Fibroblast of lung (primary cell): ENCODE data around the gene SLC2A1. TPM values are rescaled to one million over a fixed set of nuclear protein-coding genes. Genes with fewer than 3 reads are reported as not detected.

ENCODE experiments used
- DNase-seq, 2 donors: peaks; one replicate each; pipeline versions ENCODE4 v3.0.0 to v3.0.0-alpha.2; 2010; ENCODE audit warnings: low read depth in 2 of 2
- H2AFZ ChIP-seq: 2 replicates; pipeline ENCODE4 v1.5.1; 2012; ENCODE audit warnings: low read length, control low read depth, inconsistent platforms
- H3K27ac ChIP-seq: 2 replicates; pipeline ENCODE4 v1.5.1; 2011; ENCODE audit warnings: low read length, control low read depth; ENCODE audit not compliant: insufficient read depth
- H3K27me3 ChIP-seq: 2 replicates; pipeline ENCODE4 v1.5.1; 2011; ENCODE audit warnings: mild to moderate bottlenecking, low read length; ENCODE audit not compliant: control insufficient read depth, insufficient read depth
- H3K36me3 ChIP-seq: 2 replicates; pipeline ENCODE4 v1.5.1; 2011; ENCODE audit warnings: low read length; ENCODE audit not compliant: control insufficient read depth, insufficient read depth
- H3K4me1 ChIP-seq: 2 replicates; pipeline ENCODE4 v1.5.1; 2011; ENCODE audit warnings: low read length; ENCODE audit not compliant: control insufficient read depth, insufficient read depth; ENCODE audit errors: extremely low read depth
- H3K4me2 ChIP-seq: 2 replicates; pipeline ENCODE4 v1.5.1; 2011; ENCODE audit warnings: low read length, control low read depth; ENCODE audit not compliant: insufficient read depth; ENCODE audit errors: extremely low read depth
- H3K4me3 ChIP-seq, 4 experiments: fragments of 200-600 bp in 1 of 4; sonication (generic) in 1 of 4; replicated peaks in 1 of 4; 2 replicates each; pipeline ENCODE4 v1.5.1; 2011 to 2016; ENCODE audit warnings: low read length in 4 of 4, low read depth in 3 of 4, mild to moderate bottlenecking in 3 of 4, control low read depth in 2 of 4, inconsistent platforms in 1 of 4, mixed read lengths in 1 of 4; ENCODE audit not compliant: insufficient read depth in 1 of 4; ENCODE audit errors: control extremely low read depth in 1 of 4
- H3K79me2 ChIP-seq: 2 replicates; pipeline ENCODE4 v1.5.1; 2012; ENCODE audit warnings: mild to moderate bottlenecking, low read length, inconsistent platforms; ENCODE audit not compliant: control insufficient read depth, insufficient read depth
- H3K9ac ChIP-seq: 2 replicates; pipeline ENCODE4 v1.5.1; 2011; ENCODE audit warnings: mild to moderate bottlenecking, low read length, control low read depth; ENCODE audit not compliant: insufficient read depth
- H3K9me3 ChIP-seq: 2 replicates; pipeline ENCODE4 v1.5.1; 2012; ENCODE audit warnings: low read depth, low read length; ENCODE audit not compliant: control insufficient read depth, insufficient read depth
- H4K20me1 ChIP-seq: 2 replicates; pipeline ENCODE4 v1.5.1; 2011; ENCODE audit warnings: low read length; ENCODE audit not compliant: control insufficient read depth, insufficient read depth; ENCODE audit errors: extremely low read depth
- CTCF ChIP-seq, 2 donors: IDR thresholded peaks in 1 of 2; conservative IDR thresholded peaks in 1 of 2; 1 replicate in 1 of 2; 2 replicates in 1 of 2; pipeline ENCODE4 v1.5.1; 2011 to 2012; ENCODE audit warnings: low read length in 2 of 2, control low read depth in 1 of 2, inconsistent platforms in 1 of 2, low read depth in 1 of 2, mild to moderate bottlenecking in 1 of 2
- EZH2 ChIP-seq: IDR thresholded peaks from 2 replicates; pipeline ENCODE4 v1.5.1; 2012; ENCODE audit warnings: low read length, control low read depth, mild to moderate bottlenecking; ENCODE audit errors: missing control alignments
- polyA plus RNA-seq, 2 donors: library from polyadenylated mRNA; depleted of rRNA in 1 of 2; stranded (reverse) in 1 of 2; unstranded in 1 of 2; fragments of >200 nt; gene quantifications; 2 replicates each; pipeline ENCODE4 v1.2.1, GENCODE V29; 2011 to 2012; ENCODE audit warnings: missing spikeins in 1 of 2
- total RNA-seq: library from RNA; depleted of rRNA; stranded (reverse); fragments of >200 nt; gene quantifications from 2 replicates; pipeline ENCODE4 v1.2.1, GENCODE V29; 2014

The SLC2A1 gene
- total and polyA plus RNA-seq, 2 donors (not counting 1 experiment from before 2014, with no cell fraction given): 29.9 to 56.5 TPM

DNA sequence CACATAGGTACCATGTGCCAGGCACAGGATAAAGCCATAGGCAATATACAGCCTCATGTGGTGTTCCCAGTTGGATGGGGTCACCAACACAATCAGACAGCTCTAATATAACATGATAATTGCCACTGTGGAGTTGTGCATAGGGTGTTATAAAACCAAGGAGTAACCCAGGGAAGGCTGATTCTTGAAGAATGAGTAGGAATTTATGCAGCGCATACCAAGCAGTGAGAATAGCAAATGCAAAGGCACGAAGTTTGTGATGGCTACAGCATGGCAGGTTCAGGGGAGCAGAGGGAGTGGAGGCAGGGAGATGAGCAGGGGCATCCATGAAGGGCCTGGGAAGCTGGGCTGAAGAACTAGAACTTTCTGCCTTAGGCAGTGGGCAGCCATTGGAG lies 20.4 kb upstream of the SLC2A1 start:
- Histone ChIP-seq H2AFZ (no peak overlapping the region), H3K9ac (no peak overlapping the region), H3K27me3 (no peaks in the 10 kb centered on the region), H3K79me2 (no peaks in the 10 kb centered on the region), H3K4me3 (no peak overlapping the region), H3K4me1 (no peaks in the 10 kb centered on the region), H4K20me1 (no peaks in the 10 kb centered on the region), H3K36me3 (no peaks in the 10 kb centered on the region), H3K27ac (no peak overlapping the region), H3K4me2 (no peak overlapping the region), H3K9me3 (no peaks in the 10 kb centered on the region)
- TF ChIP-seq CTCF (conservative IDR thresholded peaks at IDR 0.05 in 1 of 2, IDR thresholded peaks at IDR 0.05 in 1 of 2; ENCODE audit: low read depth in 1 of 2, low read length in 2 of 2) (no peak), EZH2 (no peak)
- DNase-seq: no peak

DNA sequence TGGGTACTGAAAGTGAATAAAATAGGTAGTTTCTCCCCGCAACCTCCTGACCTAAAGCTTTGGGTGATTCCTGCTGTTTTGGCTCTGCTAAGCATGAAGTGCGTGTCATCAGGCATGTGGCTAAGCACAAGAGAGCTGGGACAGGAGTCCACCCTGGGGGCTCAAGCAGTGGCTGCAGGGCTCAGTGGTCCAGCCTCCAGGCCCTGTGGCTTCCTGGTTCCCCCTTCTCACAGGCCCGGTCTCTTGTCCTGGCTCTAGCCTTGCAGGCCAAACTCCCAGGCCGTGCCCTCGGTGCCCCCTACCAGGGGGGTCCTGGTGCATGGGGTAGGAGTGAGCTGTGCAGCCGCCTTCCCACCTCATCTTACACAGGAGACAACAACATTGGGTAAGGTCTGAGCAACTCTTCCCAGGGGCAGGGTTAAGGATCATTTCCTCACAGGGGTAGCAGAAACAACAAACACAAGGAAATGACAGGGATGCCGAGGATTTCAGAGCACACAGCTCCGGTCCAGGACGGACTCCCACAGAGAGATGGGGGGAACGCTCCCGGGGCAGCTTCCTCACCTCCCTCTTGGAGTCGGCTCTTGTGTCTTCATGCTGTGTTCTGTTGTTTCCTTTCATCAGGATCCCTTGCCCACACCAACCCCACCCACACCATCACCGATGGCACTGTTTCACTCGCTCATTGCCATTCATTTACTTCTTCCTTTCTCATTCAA lies 19.8 kb upstream of the SLC2A1 start:
- H3K4me3 ChIP-seq: no peak overlapping the region
- H3K79me2 ChIP-seq: no peaks in the 10 kb centered on the region
- H2AFZ ChIP-seq: no peak overlapping the region
- H3K9me3 ChIP-seq: no peaks in the 10 kb centered on the region
- no peak overlapping the region for H3K4me2 ChIP-seq
- peak in 1 of 2 donors; percentile 33 for DNase-seq
- no peak overlapping the region for H3K9ac ChIP-seq
- TF ChIP-seq EZH2 (no peak), CTCF (conservative IDR thresholded peaks at IDR 0.05 in 1 of 2, IDR thresholded peaks at IDR 0.05 in 1 of 2; ENCODE audit: low read depth in 1 of 2, low read length in 2 of 2) (no peak)
- H3K4me1 ChIP-seq: no peaks in the 10 kb centered on the region
- no peak overlapping the region for H3K27ac ChIP-seq
- H3K36me3 ChIP-seq: no peaks in the 10 kb centered on the region
- H4K20me1 ChIP-seq: no peaks in the 10 kb centered on the region
- H3K27me3 ChIP-seq: no peaks in the 10 kb centered on the region

DNA sequence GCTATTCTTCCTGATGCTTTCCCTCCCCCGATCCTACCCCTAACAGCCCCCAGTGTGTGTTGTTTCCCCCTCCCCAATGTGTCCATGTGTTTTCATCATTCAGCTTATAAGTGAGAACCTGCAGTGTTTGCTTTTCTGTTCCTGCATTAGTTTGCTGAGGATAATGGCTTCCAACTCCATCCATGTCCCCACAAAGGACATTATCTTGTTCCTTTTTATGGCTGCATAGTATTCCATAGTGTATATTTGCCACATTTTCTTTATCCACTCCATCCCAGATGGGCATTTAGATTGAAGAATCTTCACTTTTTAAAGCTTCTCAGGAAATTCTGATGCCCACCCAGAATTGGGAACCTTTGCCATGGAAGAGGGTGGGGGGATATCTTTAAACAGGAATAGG lies 19.0 kb upstream of the SLC2A1 start:
- TF ChIP-seq CTCF (conservative IDR thresholded peaks at IDR 0.05 in 1 of 2, IDR thresholded peaks at IDR 0.05 in 1 of 2; ENCODE audit: low read depth in 1 of 2, low read length in 2 of 2): no peak
- TF ChIP-seq EZH2: no peak
- H3K4me3 ChIP-seq: no peak overlapping the region
- no peaks in the 10 kb centered on the region for H3K4me1 ChIP-seq
- DNase-seq: no peak
- H3K27me3 ChIP-seq: no peaks in the 10 kb centered on the region
- H3K9me3 ChIP-seq: no peaks in the 10 kb centered on the region
- H3K4me2 ChIP-seq: no peak overlapping the region
- no peak overlapping the region for H2AFZ ChIP-seq
- no peak overlapping the region for H3K9ac ChIP-seq
- no peaks in the 10 kb centered on the region for H4K20me1 ChIP-seq
- no peaks in the 10 kb centered on the region for H3K36me3 ChIP-seq
- no peaks in the 10 kb centered on the region for H3K79me2 ChIP-seq
- no peak overlapping the region for H3K27ac ChIP-seq
